GM15510 (cell line): ENCODE results near the gene HEXD.

Experiments used
- POLR2A ChIP-seq: IDR thresholded peaks from 3 replicates; pipeline ENCODE4 v1.6.1; 2011; ENCODE audit warnings: borderline replicate concordance; ENCODE audit not compliant: insufficient read length; ENCODE audit errors: extremely low read depth

Gene HEXD

GRCh38 chr17:82403662-82404660 lies 14.2 kb upstream of the HEXD start:
- TF ChIP-seq POLR2A, result no peak

- TF ChIP-seq POLR2A, result no peak
Measured at GRCh38 chr17:82405051-82405450, 13.1 kb upstream of the HEXD start.

- no peak for TF ChIP-seq POLR2A
Measured at GRCh38 chr17:82406131-82406671, 11.9 kb upstream of the HEXD start.

- TF ChIP-seq POLR2A, result no peak
Measured at GRCh38 chr17:82407255-82407654, 10.9 kb upstream of the HEXD start.

GRCh38 chr17:82408288-82408937 lies 9.7 kb upstream of the HEXD start:
- no peak for TF ChIP-seq POLR2A

- no peak for TF ChIP-seq POLR2A
Measured at GRCh38 chr17:82408938-82409318, 9.2 kb upstream of the HEXD start.

GRCh38 chr17:82410014-82410716 lies 8.0 kb upstream of the HEXD start:
- TF ChIP-seq POLR2A, result no peak

- TF ChIP-seq POLR2A, result no peak
Measured at GRCh38 chr17:82411396-82412053, 6.6 kb upstream of the HEXD start.

GRCh38 chr17:82412535-82413520 lies 5.3 kb upstream of the HEXD start:
- TF ChIP-seq POLR2A, result no peak

GRCh38 chr17:82414548-82415281 lies 3.4 kb upstream of the HEXD start:
- no peak for TF ChIP-seq POLR2A

- no peak for TF ChIP-seq POLR2A
Measured at GRCh38 chr17:82415336-82415735, 2.8 kb upstream of the HEXD start.

GRCh38 chr17:82415786-82416185 lies 2.4 kb upstream of the HEXD start:
- no peak for TF ChIP-seq POLR2A

GRCh38 chr17:82416264-82416663 lies 1.9 kb upstream of the HEXD start:
- TF ChIP-seq POLR2A, result no peak

- TF ChIP-seq POLR2A, result no peak
Measured at GRCh38 chr17:82416771-82417170, 1.4 kb upstream of the HEXD start.
